A549 (cell line): Measurements from ENCODE around the gene NDUFB7.

Experiments
- CBX2 ChIP-seq: fragments of 200-600 bp; sonication (generic); IDR thresholded peaks from 2 replicates; pipeline ENCODE4 v1.6.1; 2016; ENCODE audit warnings: low read depth, mild to moderate bottlenecking, borderline replicate concordance
- KDM5A ChIP-seq: fragments of 200-600 bp; sonication (generic); IDR thresholded peaks from 2 replicates; pipeline ENCODE4 v1.6.1; 2016; ENCODE audit warnings: antibody characterized with exemption, mild to moderate bottlenecking
- MAFK ChIP-seq: fragments of 450-650 bp; IDR thresholded peaks from 2 replicates; pipeline ENCODE4 v1.6.1; 2014; ENCODE audit not compliant: partially characterized antibody
- TF ChIP-seq, protein P1 (sequence below): IDR thresholded peaks from 2 replicates; pipeline ENCODE4 v1.6.1; 2012
- TF ChIP-seq, protein P2 (sequence below): fragments of 200-600 bp; sonication (generic); IDR thresholded peaks from 2 replicates; pipeline ENCODE4 v1.6.1; 2016; ENCODE audit warnings: antibody characterized with exemption, mild to moderate bottlenecking, moderate library complexity

- TF ChIP-seq, protein P1, sequence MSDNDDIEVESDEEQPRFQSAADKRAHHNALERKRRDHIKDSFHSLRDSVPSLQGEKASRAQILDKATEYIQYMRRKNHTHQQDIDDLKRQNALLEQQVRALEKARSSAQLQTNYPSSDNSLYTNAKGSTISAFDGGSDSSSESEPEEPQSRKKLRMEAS, result no peak
- TF ChIP-seq, protein P2, sequence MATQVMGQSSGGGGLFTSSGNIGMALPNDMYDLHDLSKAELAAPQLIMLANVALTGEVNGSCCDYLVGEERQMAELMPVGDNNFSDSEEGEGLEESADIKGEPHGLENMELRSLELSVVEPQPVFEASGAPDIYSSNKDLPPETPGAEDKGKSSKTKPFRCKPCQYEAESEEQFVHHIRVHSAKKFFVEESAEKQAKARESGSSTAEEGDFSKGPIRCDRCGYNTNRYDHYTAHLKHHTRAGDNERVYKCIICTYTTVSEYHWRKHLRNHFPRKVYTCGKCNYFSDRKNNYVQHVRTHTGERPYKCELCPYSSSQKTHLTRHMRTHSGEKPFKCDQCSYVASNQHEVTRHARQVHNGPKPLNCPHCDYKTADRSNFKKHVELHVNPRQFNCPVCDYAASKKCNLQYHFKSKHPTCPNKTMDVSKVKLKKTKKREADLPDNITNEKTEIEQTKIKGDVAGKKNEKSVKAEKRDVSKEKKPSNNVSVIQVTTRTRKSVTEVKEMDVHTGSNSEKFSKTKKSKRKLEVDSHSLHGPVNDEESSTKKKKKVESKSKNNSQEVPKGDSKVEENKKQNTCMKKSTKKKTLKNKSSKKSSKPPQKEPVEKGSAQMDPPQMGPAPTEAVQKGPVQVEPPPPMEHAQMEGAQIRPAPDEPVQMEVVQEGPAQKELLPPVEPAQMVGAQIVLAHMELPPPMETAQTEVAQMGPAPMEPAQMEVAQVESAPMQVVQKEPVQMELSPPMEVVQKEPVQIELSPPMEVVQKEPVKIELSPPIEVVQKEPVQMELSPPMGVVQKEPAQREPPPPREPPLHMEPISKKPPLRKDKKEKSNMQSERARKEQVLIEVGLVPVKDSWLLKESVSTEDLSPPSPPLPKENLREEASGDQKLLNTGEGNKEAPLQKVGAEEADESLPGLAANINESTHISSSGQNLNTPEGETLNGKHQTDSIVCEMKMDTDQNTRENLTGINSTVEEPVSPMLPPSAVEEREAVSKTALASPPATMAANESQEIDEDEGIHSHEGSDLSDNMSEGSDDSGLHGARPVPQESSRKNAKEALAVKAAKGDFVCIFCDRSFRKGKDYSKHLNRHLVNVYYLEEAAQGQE, result no peak
- TF ChIP-seq MAFK, result peak; percentile 47
- no peak for TF ChIP-seq KDM5A
- no peak for TF ChIP-seq CBX2
Observed at GRCh38 chr19:14544977-14545715, 26.7 kb downstream of the NDUFB7 start.
